Prostate gland (tissue), 2 donors: ENCODE data around the gene KCTD20. TPM values are rescaled to one million over a fixed set of nuclear protein-coding genes. Genes with fewer than 3 reads are reported as not detected.

Source experiments
- DNase-seq: peaks from one replicate; pipeline ENCODE4 v3.0.0-alpha.2; 2019; ENCODE audit warnings: low spot score
- H3K27ac ChIP-seq, 2 donors: fragments of 200-600 bp; sonication (generic); 2 replicates each; pipeline ENCODE4 v1.5.1; 2017 to 2019
- H3K27me3 ChIP-seq: fragments of 200-600 bp; sonication (generic); replicated peaks from 2 replicates; pipeline ENCODE4 v1.5.1; 2019; ENCODE audit not compliant: insufficient read depth
- H3K36me3 ChIP-seq, 2 donors: fragments of 200-600 bp; sonication (generic); 1 replicate in 1 of 2; 2 replicates in 1 of 2; pipeline versions ENCODE4 v1.5.1 to v1.8.1; 2017 to 2019
- H3K4me1 ChIP-seq: fragments of 200-600 bp; sonication (generic); replicated peaks from 2 replicates; pipeline ENCODE4 v1.5.1; 2019
- H3K4me3 ChIP-seq, 2 donors: fragments of 200-600 bp; sonication (generic); 2 replicates each; pipeline ENCODE4 v1.5.1; 2017 to 2019
- H3K9me3 ChIP-seq: fragments of 200-600 bp; sonication (generic); 2 replicates; pipeline ENCODE4 v1.5.1; 2017
- CTCF ChIP-seq, 4 experiments: fragments of 200-600 bp in 2 of 4; fragments of 450-650 bp in 2 of 4; sonication (generic) in 2 of 4; IDR thresholded peaks; 1 replicate in 3 of 4; 2 replicates in 1 of 4; pipeline ENCODE4 v1.5.1; 2016 to 2019; ENCODE audit warnings: antibody characterized with exemption in 4 of 4, mild to moderate bottlenecking in 2 of 4, moderate library complexity in 2 of 4
- POLR2A ChIP-seq: fragments of 450-650 bp; IDR thresholded peaks from one replicate; pipeline ENCODE4 v1.6.1; 2016; ENCODE audit warnings: antibody characterized with exemption, mild to moderate bottlenecking
- POLR2AphosphoS5 ChIP-seq: sonication (generic); formaldehyde crosslinking; IDR thresholded peaks from one replicate; pipeline ENCODE4 v1.6.1; 2017; ENCODE audit warnings: antibody characterized with exemption
- WGBS: methylation state at CpG from one replicate; pipeline ENCODE4 v1.1.5; 2018; 5-methylcytosine and 5-hydroxymethylcytosine counted together
- intact Hi-C: fragments of 100-400 bp; cut with DNase I; formaldehyde crosslinking; loops from one replicate; pipeline ENCODE4 v1.14.2; 2022
- total RNA-seq, 2 donors: library from RNA; depleted of rRNA; stranded (reverse); fragments of >200 nt; gene quantifications; one replicate each; pipeline ENCODE4 v1.1.0, GENCODE V29; 2016

The KCTD20 gene
- total RNA-seq, 2 donors from 2014 or later = 33.7 to 44.1 TPM

GRCh38 chr6:36491378-36491965 lies 48.7 kb downstream of the KCTD20 start:
- Histone ChIP-seq H3K27ac (no peak overlapping the region), H3K9me3 (no peaks in the 10 kb centered on the region), H3K36me3 (no peaks in the 10 kb centered on the region), H3K27me3 (no peaks in the 10 kb centered on the region), H3K4me3 (no peak overlapping the region), H3K4me1 (no peaks in the 10 kb centered on the region)
- DNase-seq = no peak
- intact Hi-C loops = no loop called here
- 90% methylated on average over 7 of the region's 7 CpGs for WGBS
- TF ChIP-seq POLR2A (no peak), CTCF (IDR thresholded peaks at IDR 0.05) (no peak), POLR2AphosphoS5 (no peak)

GRCh38 chr6:36492092-36492491 lies 49.3 kb downstream of the KCTD20 start:
- 82% methylated on average over 4 of the region's 4 CpGs for WGBS
- intact Hi-C loops = no loop called here
- DNase-seq = no peak
- Histone ChIP-seq H3K27me3 (no peaks in the 10 kb centered on the region), H3K4me3 (no peak overlapping the region), H3K27ac (no peak overlapping the region), H3K36me3 (no peaks in the 10 kb centered on the region), H3K9me3 (no peaks in the 10 kb centered on the region), H3K4me1 (no peaks in the 10 kb centered on the region)
- TF ChIP-seq CTCF (IDR thresholded peaks at IDR 0.05) = no peak
- no peak for TF ChIP-seq POLR2A
- no peak for TF ChIP-seq POLR2AphosphoS5

- Histone ChIP-seq H3K27me3 (no peaks in the 10 kb centered on the region), H3K36me3 (no peaks in the 10 kb centered on the region), H3K4me1 (no peaks in the 10 kb centered on the region), H3K4me3 (no peak overlapping the region), H3K27ac (no peak overlapping the region), H3K9me3 (no peaks in the 10 kb centered on the region)
- intact Hi-C loops = no loop called here
- TF ChIP-seq CTCF (IDR thresholded peaks at IDR 0.05) (no peak), POLR2AphosphoS5 (no peak), POLR2A (no peak)
- WGBS = 94% methylated on average over 1 of the region's 1 CpG
- DNase-seq = no peak
Observed at GRCh38 chr6:36492621-36493020, 49.8 kb downstream of the KCTD20 start.

- no peaks in the 10 kb centered on the region for H3K36me3 ChIP-seq
- intact Hi-C loops = no loop called here
- 65% methylated on average over 6 of the region's 6 CpGs for WGBS
Observed at GRCh38 chr6:36493319-36493718, 50.5 kb downstream of the KCTD20 start.

More at GRCh38 chr6:36493319-36493718, 50.5 kb downstream of the KCTD20 start:
- no peak overlapping the region for H3K4me3 ChIP-seq
- H3K9me3 ChIP-seq = no peaks in the 10 kb centered on the region
- no peak for TF ChIP-seq CTCF (IDR thresholded peaks at IDR 0.05)
- no peak for TF ChIP-seq POLR2A
- TF ChIP-seq POLR2AphosphoS5 = no peak
- no peaks in the 10 kb centered on the region for H3K27me3 ChIP-seq
- H3K27ac ChIP-seq = no peak overlapping the region
- DNase-seq = no peak
- no peaks in the 10 kb centered on the region for H3K4me1 ChIP-seq
